Endothelial cell of umbilical vein (primary cell): ENCODE measurements around the gene HEATR5A. TPM values are rescaled to one million over a fixed set of nuclear protein-coding genes. Genes with fewer than 3 reads are reported as not detected.

ENCODE experiments used
- BruUV-seq: library from RNA; stranded (reverse); fragments of 400-500 nt; replicated peaks from 2 replicates; lab custom pipeline; 2021; lab: Mats Ljungman, UMichigan
- CTCF ChIA-PET: fragments of 300-600, 350-600 bp; sonication (Branson Sonifier 250); formaldehyde crosslinking; loops from one replicate; lab custom pipeline; 2021; ENCODE audit warnings: antibody characterized with exemption, inconsistent platforms; lab: Charles Lee
- POLR2A ChIA-PET: fragments of 300-600, 350-600 bp; sonication (Branson Sonifier 250); formaldehyde crosslinking; loops from one replicate; lab custom pipeline; 2021; ENCODE audit warnings: antibody characterized with exemption, inconsistent platforms; lab: Charles Lee
- DNase-seq: peaks from one replicate; pipeline ENCODE4 v3.0.0-alpha.2; 2011; ENCODE audit warnings: low read depth, low spot score
- FAIRE-seq: peaks from 2 replicates; lab custom pipeline; 2011; peaks lifted over from hg19 to GRCh38; lab: Jason Lieb, UNC
- H2AFZ ChIP-seq: 2 replicates; pipeline ENCODE4 v1.6.0; 2012; ENCODE audit warnings: low read depth, low read length, control low read depth, inconsistent platforms
- H3K27ac ChIP-seq: 2 replicates; pipeline ENCODE4 v1.5.1; 2011; ENCODE audit warnings: low read depth, mild to moderate bottlenecking, control low read depth, low read length, moderate library complexity; ENCODE audit not compliant: insufficient read depth
- H3K27me3 ChIP-seq, 2 experiments: 2 replicates each; pipeline versions ENCODE4 v1.6.0 to v1.6.1; 2011; ENCODE audit warnings: low read length in 2 of 2, mixed read lengths in 1 of 2; ENCODE audit not compliant: control insufficient read depth in 2 of 2, insufficient read depth in 2 of 2
- H3K36me3 ChIP-seq, 2 experiments: 2 replicates in 1 of 2; 3 replicates in 1 of 2; pipeline ENCODE4 v1.5.1; 2011; ENCODE audit warnings: low read length in 2 of 2, mild to moderate bottlenecking in 1 of 2, moderate library complexity in 1 of 2; ENCODE audit not compliant: control insufficient read depth in 2 of 2, insufficient read depth in 2 of 2; ENCODE audit errors: extremely low read depth in 1 of 2
- H3K4me1 ChIP-seq: 3 replicates; pipeline ENCODE4 v1.5.1; 2011; ENCODE audit warnings: mild to moderate bottlenecking, low read length; ENCODE audit not compliant: control insufficient read depth, insufficient read depth; ENCODE audit errors: extremely low read depth
- H3K4me2 ChIP-seq: 2 replicates; pipeline ENCODE4 v1.6.1; 2011; ENCODE audit warnings: low read length, control low read depth, mixed read lengths; ENCODE audit not compliant: insufficient read depth
- H3K4me3 ChIP-seq, 3 experiments: fragments of 200-600 bp in 1 of 3; sonication (generic), shearing (Covaris generic) in 1 of 3; replicated peaks in 1 of 3; 2 replicates each; pipeline ENCODE4 v1.5.1; 2011 to 2016; ENCODE audit warnings: control low read depth in 3 of 3, low read length in 3 of 3, mild to moderate bottlenecking in 2 of 3, inconsistent platforms in 1 of 3, low read depth in 1 of 3, moderate library complexity in 1 of 3; ENCODE audit not compliant: insufficient read depth in 1 of 3
- H3K79me2 ChIP-seq: 2 replicates; pipeline ENCODE4 v1.6.0; 2012; ENCODE audit warnings: low read length, inconsistent platforms; ENCODE audit not compliant: control insufficient read depth, insufficient read depth
- H3K9ac ChIP-seq: replicated peaks from 2 replicates; pipeline ENCODE3; 2011; ENCODE audit warnings: low read length, control low read depth; ENCODE audit not compliant: insufficient read depth; ENCODE audit errors: extremely low read depth
- H3K9me1 ChIP-seq: replicated peaks from 3 replicates; pipeline ENCODE4 v1.6.0; 2011; ENCODE audit warnings: mild to moderate bottlenecking, low read length; ENCODE audit not compliant: control insufficient read depth, insufficient read depth; ENCODE audit errors: extremely low read depth
- H3K9me3 ChIP-seq: replicated peaks from 2 replicates; pipeline ENCODE4 v1.5.1; 2012; ENCODE audit warnings: low read length, inconsistent platforms; ENCODE audit not compliant: control insufficient read depth, insufficient read depth
- H4K20me1 ChIP-seq: replicated peaks from 2 replicates; pipeline ENCODE3; 2011; ENCODE audit warnings: mild to moderate bottlenecking, low read length; ENCODE audit not compliant: control insufficient read depth, insufficient read depth; ENCODE audit errors: extremely low read depth
- EZH2 ChIP-seq: IDR thresholded peaks from 2 replicates; pipeline ENCODE4 v1.6.1; 2012; ENCODE audit warnings: borderline replicate concordance, low read depth, mild to moderate bottlenecking, moderate library complexity, low read length, inconsistent platforms; ENCODE audit not compliant: severe bottlenecking
- FOS ChIP-seq: IDR thresholded peaks from 2 replicates; pipeline ENCODE4 v1.6.1; 2011; ENCODE audit warnings: mild to moderate bottlenecking, low read length, moderate library complexity, borderline replicate concordance; ENCODE audit not compliant: insufficient read depth
- GATA2 ChIP-seq: IDR thresholded peaks from 2 replicates; pipeline ENCODE4 v1.7.0; 2011; ENCODE audit warnings: low read depth, mild to moderate bottlenecking, moderate library complexity, mixed read lengths, low read length; ENCODE audit not compliant: insufficient read length, insufficient read depth
- JUN ChIP-seq: IDR thresholded peaks from 2 replicates; pipeline ENCODE4 v1.6.1; 2011; ENCODE audit warnings: borderline replicate concordance, low read depth; ENCODE audit not compliant: insufficient read length, insufficient read depth
- MYC ChIP-seq: IDR thresholded peaks from one replicate; pipeline ENCODE4 v1.6.1; 2011; ENCODE audit warnings: mild to moderate bottlenecking, low read depth, low read length
- POLR2A ChIP-seq: IDR thresholded peaks from 2 replicates; pipeline ENCODE4 v1.6.1; 2012; ENCODE audit warnings: low read depth, mild to moderate bottlenecking, control low read depth, low read length
- POLR2AphosphoS5 ChIP-seq: IDR thresholded peaks from 2 replicates; pipeline ENCODE4 v1.6.1; 2012; ENCODE audit warnings: low read depth, mild to moderate bottlenecking, control low read depth, low read length, moderate library complexity; ENCODE audit not compliant: insufficient read depth
- dilution Hi-C: fragments of 300-500 bp; cut with MboI; formaldehyde crosslinking; loops from one replicate; pipeline ENCODE4 v1.15.0; 2019; ENCODE audit warnings: low sequenced_read_pairs; ENCODE audit not compliant: extremely low pct_ligation_motif_present
- intact Hi-C: fragments of 100-400 bp; cut with micrococcal nuclease; formaldehyde crosslinking; loops from one replicate; pipeline ENCODE4 v1.10.0; 2022
- polyA plus RNA-seq, 4 experiments: library from polyadenylated mRNA; depleted of rRNA in 3 of 4; stranded (reverse) in 3 of 4; unstranded in 1 of 4; fragments of >200 nt; gene quantifications; 2 replicates each; pipeline versions ENCODE4 v1.2.1 to v1.2.3, GENCODE V29; 2011 to 2012; ENCODE audit warnings: missing spikeins in 1 of 4
- total RNA-seq: library from RNA; stranded (reverse); gene quantifications from 2 replicates; pipeline ENCODE4 v1.2.3, GENCODE V29; 2021
- TF ChIP-seq, protein P1 (sequence below), 2 donors: IDR thresholded peaks; 1 replicate in 1 of 2; 2 replicates in 1 of 2; pipeline ENCODE4 v1.5.1; 2011; ENCODE audit warnings: low read length in 2 of 2, mild to moderate bottlenecking in 2 of 2, moderate library complexity in 2 of 2, control low read depth in 1 of 2, inconsistent platforms in 1 of 2, low read depth in 1 of 2; ENCODE audit not compliant: insufficient read depth in 1 of 2; ENCODE audit errors: extremely low read depth in 1 of 2
- TF ChIP-seq, protein P2 (sequence below): IDR thresholded peaks from 2 replicates; pipeline ENCODE4 v1.6.1; 2011; ENCODE audit not compliant: insufficient read depth, insufficient read length

Gene HEATR5A
- total and polyA plus RNA-seq, 2 donors (not counting 3 experiments of a cell fraction or from before 2014, with no cell fraction given) = 12.6 to 45.3 TPM

GRCh38 chr14:31382221-31382620 lies 38.1 kb downstream of the HEATR5A start:
- Histone ChIP-seq H3K4me2 (no peak overlapping the region), H3K9me1 (no peaks in the 10 kb centered on the region), H3K27ac (no peak overlapping the region), H3K36me3 (peaks cover 1 to 7% of the 10 kb centered on the region in 2 experiments), H3K9ac (no peak overlapping the region), H3K79me2 (no peaks in the 10 kb centered on the region), H3K27me3 (no peaks in the 10 kb centered on the region), H4K20me1 (no peaks in the 10 kb centered on the region), H2AFZ (no peak overlapping the region), H3K9me3 (no peaks in the 10 kb centered on the region), H3K4me1 (no peaks in the 10 kb centered on the region), H3K4me3 (no peak overlapping the region)
- BruUV-seq = no TSS peak
- no peak for DNase-seq
- intact Hi-C loops = no loop called here
- ChIA-PET CTCF (no interaction called here), POLR2A (no interaction called here)
- FAIRE-seq = no peak
- dilution Hi-C loops = no loop called here
- no peak for TF ChIP-seq JUN
- no peak for TF ChIP-seq GATA2

DNA sequence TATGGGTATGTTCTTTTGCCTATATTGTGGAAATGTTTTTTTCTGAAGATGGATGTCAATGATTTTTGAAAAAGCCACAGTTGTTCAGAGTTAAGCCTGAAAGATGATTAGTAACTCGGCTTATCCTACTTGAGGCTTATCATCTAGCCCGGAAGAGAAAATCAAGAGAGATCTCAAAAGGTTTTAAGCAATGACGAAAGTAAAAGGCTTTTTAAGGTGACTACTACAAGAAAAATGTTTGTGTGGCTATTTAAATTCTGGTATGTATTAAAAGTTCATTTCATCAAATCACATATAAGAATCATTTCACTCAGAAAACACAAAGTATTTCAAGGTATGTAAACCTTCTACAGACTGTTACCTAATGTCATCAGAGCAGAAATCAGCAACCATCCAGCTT lies 40.2 kb downstream of the HEATR5A start:
- TF ChIP-seq GATA2 = no peak
- no peak for TF ChIP-seq POLR2AphosphoS5
- TF ChIP-seq POLR2A = no peak
- TF ChIP-seq MYC = no peak
- TF ChIP-seq FOS = no peak
- TF ChIP-seq, protein P1, sequence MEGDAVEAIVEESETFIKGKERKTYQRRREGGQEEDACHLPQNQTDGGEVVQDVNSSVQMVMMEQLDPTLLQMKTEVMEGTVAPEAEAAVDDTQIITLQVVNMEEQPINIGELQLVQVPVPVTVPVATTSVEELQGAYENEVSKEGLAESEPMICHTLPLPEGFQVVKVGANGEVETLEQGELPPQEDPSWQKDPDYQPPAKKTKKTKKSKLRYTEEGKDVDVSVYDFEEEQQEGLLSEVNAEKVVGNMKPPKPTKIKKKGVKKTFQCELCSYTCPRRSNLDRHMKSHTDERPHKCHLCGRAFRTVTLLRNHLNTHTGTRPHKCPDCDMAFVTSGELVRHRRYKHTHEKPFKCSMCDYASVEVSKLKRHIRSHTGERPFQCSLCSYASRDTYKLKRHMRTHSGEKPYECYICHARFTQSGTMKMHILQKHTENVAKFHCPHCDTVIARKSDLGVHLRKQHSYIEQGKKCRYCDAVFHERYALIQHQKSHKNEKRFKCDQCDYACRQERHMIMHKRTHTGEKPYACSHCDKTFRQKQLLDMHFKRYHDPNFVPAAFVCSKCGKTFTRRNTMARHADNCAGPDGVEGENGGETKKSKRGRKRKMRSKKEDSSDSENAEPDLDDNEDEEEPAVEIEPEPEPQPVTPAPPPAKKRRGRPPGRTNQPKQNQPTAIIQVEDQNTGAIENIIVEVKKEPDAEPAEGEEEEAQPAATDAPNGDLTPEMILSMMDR (IDR thresholded peaks at IDR 0.05; ENCODE audit: extremely low read depth in 1 of 2, insufficient read depth in 1 of 2, low read depth in 1 of 2, low read length in 2 of 2) = no peak
- TF ChIP-seq, protein P2, sequence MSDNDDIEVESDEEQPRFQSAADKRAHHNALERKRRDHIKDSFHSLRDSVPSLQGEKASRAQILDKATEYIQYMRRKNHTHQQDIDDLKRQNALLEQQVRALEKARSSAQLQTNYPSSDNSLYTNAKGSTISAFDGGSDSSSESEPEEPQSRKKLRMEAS = no peak
- TF ChIP-seq EZH2 = no peak
- FAIRE-seq (no peak), DNase-seq (no peak)
- no peaks in the 10 kb centered on the region for H3K4me1 ChIP-seq
- POLR2A ChIA-PET = no interaction called here
- peaks cover 1 to 7% of the 10 kb centered on the region in 2 experiments for H3K36me3 ChIP-seq
- no peaks in the 10 kb centered on the region for H3K27me3 ChIP-seq
- H2AFZ ChIP-seq = no peak overlapping the region
- no peak overlapping the region for H3K9ac ChIP-seq
- H4K20me1 ChIP-seq = no peaks in the 10 kb centered on the region
- dilution Hi-C loops = no loop called here
- intact Hi-C loops = no loop called here
- H3K79me2 ChIP-seq = no peaks in the 10 kb centered on the region
- H3K4me2 ChIP-seq = no peak overlapping the region
- CTCF ChIA-PET = interaction anchor here (1.7 kb wide), 1 partner anchor 11 kb away, joined by 7 read pairs; no protein-coding TSS in a partner anchor
- no peaks in the 10 kb centered on the region for H3K9me3 ChIP-seq
- no peaks in the 10 kb centered on the region for H3K9me1 ChIP-seq
- no peak overlapping the region for H3K4me3 ChIP-seq
- no TSS peak for BruUV-seq
- H3K27ac ChIP-seq = no peak overlapping the region
